OCI-LY3 (cell line): ENCODE data around the gene CCDC102B.

Experiments
- H2AFZ ChIP-seq: fragments of 200-600, 300-600 bp; shearing (Covaris generic); 2 replicates; pipeline ENCODE4 v1.6.0; 2014; ENCODE audit warnings: antibody characterized with exemption, low read depth, low read length
- H3K27ac ChIP-seq: fragments of 200-600, 300-600 bp; sonication (generic); 2 replicates; pipeline ENCODE4 v1.5.1; 2014; ENCODE audit warnings: mild to moderate bottlenecking, low read length, moderate library complexity, mixed read lengths
- H3K27me3 ChIP-seq: fragments of 200-600, 300-600 bp; sonication (generic); 2 replicates; pipeline ENCODE4 v1.6.1; 2014; ENCODE audit warnings: low read depth, low read length, mixed read lengths
- H3K36me3 ChIP-seq: fragments of 200-600, 300-600 bp; sonication (generic); replicated peaks from 2 replicates; pipeline ENCODE3; 2014; ENCODE audit warnings: low read depth, low read length, mixed read lengths
- H3K4me1 ChIP-seq: fragments of 300-600, 200-600 bp; sonication (generic); 2 replicates; pipeline ENCODE4 v1.6.1; 2014; ENCODE audit warnings: low read length, mixed read lengths
- H3K4me2 ChIP-seq: fragments of 200-600, 300-600 bp; sonication (generic); 2 replicates; pipeline ENCODE4 v1.6.1; 2014; ENCODE audit warnings: low read length, mixed read lengths
- H3K4me3 ChIP-seq: fragments of 300-600, 200-600 bp; sonication (generic); 2 replicates; pipeline ENCODE4 v1.5.1; 2014; ENCODE audit warnings: antibody characterized with exemption, mild to moderate bottlenecking, low read length, moderate library complexity
- H3K79me2 ChIP-seq: fragments of 300-600, 200-600 bp; shearing (Covaris generic); 2 replicates; pipeline ENCODE4 v1.6.1; 2014; ENCODE audit warnings: mild to moderate bottlenecking, low read length, mixed read lengths
- H3K9ac ChIP-seq: fragments of 300-600, 200-600 bp; shearing (Covaris generic); 2 replicates; pipeline ENCODE4 v1.6.0; 2014; ENCODE audit warnings: mild to moderate bottlenecking, low read length, moderate library complexity
- H3K9me3 ChIP-seq: fragments of 200-600, 300-600 bp; shearing (Covaris generic); 2 replicates; pipeline ENCODE4 v1.6.1; 2014; ENCODE audit warnings: low read length, mixed read lengths; ENCODE audit not compliant: insufficient read depth
- H4K20me1 ChIP-seq: fragments of 200-600, 300-600 bp; sonication (generic); 2 replicates; pipeline ENCODE4 v1.6.1; 2016; ENCODE audit warnings: low read length, mixed read lengths; ENCODE audit not compliant: insufficient read depth
- EZH2phosphoT487 ChIP-seq: fragments of 200-600 bp; shearing (Covaris generic); IDR thresholded peaks from 2 replicates; pipeline ENCODE4 v1.6.1; 2018; ENCODE audit warnings: antibody characterized with exemption, mixed run types, low read depth
- TF ChIP-seq, protein P1 (sequence below): fragments of 200-600, 300-600 bp; sonication (generic); IDR thresholded peaks from 2 replicates; pipeline ENCODE4 v1.5.1; 2014; ENCODE audit warnings: antibody characterized with exemption, low read length, low read depth

CCDC102B gene

DNA sequence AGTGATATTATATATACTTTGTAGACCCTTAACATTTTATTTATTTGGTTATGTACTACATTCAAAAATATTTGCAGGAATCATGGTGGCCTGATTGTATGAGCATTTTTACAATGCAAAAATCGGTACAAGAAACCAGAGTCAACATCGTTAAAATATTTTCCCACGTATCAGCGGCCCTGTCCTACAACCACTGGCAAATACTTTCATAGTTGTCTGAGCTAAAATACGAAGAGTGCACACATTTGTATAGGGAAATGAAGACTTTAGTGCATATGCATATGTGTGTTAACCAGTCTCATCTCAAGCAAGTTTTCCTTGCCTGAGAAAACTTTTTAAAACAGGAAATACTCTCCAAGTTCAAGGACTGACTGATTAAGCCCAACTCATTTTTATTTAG, 35.9 kb downstream of the CCDC102B start:
- Histone ChIP-seq H3K36me3 (no peaks in the 10 kb centered on the region), H3K4me3 (no peak overlapping the region), H3K9ac (no peak overlapping the region), H3K9me3 (no peaks in the 10 kb centered on the region), H3K4me2 (no peak overlapping the region), H3K4me1 (no peaks in the 10 kb centered on the region), H3K27ac (no peak overlapping the region), H3K27me3 (no peaks in the 10 kb centered on the region), H3K79me2 (no peaks in the 10 kb centered on the region), H2AFZ (no peak overlapping the region), H4K20me1 (no peaks in the 10 kb centered on the region)
- TF ChIP-seq, protein P1, sequence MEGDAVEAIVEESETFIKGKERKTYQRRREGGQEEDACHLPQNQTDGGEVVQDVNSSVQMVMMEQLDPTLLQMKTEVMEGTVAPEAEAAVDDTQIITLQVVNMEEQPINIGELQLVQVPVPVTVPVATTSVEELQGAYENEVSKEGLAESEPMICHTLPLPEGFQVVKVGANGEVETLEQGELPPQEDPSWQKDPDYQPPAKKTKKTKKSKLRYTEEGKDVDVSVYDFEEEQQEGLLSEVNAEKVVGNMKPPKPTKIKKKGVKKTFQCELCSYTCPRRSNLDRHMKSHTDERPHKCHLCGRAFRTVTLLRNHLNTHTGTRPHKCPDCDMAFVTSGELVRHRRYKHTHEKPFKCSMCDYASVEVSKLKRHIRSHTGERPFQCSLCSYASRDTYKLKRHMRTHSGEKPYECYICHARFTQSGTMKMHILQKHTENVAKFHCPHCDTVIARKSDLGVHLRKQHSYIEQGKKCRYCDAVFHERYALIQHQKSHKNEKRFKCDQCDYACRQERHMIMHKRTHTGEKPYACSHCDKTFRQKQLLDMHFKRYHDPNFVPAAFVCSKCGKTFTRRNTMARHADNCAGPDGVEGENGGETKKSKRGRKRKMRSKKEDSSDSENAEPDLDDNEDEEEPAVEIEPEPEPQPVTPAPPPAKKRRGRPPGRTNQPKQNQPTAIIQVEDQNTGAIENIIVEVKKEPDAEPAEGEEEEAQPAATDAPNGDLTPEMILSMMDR, result no peak
- no peak for TF ChIP-seq EZH2phosphoT487

DNA sequence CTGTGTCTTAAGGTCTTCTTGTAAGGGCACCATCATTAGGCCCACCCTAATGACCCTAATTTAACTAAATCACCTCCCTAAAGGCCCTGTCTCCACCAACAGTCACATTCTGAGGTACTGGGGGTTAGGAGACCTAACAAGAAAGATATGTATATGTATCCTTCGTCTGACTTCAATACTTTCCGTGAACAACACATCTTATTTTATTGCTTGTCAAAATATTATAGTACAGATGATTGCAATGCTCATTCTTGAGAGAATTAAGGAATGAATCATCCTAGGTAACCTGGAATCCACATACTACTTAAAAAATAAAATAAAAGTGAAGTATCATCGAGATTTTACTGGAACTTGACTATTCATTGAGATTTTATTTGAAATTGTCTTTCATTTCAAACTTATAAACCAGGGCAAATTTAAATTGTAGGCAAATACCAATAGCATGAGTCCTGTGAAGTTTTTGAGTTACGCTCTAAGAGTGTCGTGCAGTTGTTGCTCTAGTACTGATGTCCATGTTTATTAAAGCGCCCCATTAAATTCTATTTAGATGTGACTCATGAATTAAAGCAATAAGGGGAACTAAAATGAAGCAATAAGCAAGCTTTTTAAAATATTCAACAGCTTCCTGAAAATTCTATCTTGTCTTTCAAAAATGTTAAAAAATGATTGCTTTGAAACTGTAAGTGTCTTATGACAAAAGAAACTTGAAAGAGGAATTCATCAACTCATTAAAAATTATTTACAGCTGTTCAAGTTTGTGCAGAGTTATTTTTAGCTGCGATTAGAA, 40.0 kb downstream of the CCDC102B start:
- H3K4me2 ChIP-seq, result no peak overlapping the region
- H3K4me3 ChIP-seq, result no peak overlapping the region
- no peak for TF ChIP-seq EZH2phosphoT487
- TF ChIP-seq, protein P1, result no peak
- H2AFZ ChIP-seq, result peak overlapping the region; percentile 67
- H3K27me3 ChIP-seq, result no peaks in the 10 kb centered on the region
- no peaks in the 10 kb centered on the region for H3K9me3 ChIP-seq
- no peaks in the 10 kb centered on the region for H4K20me1 ChIP-seq
- H3K4me1 ChIP-seq, result no peaks in the 10 kb centered on the region
- no peaks in the 10 kb centered on the region for H3K36me3 ChIP-seq
- H3K27ac ChIP-seq, result no peak overlapping the region
- H3K9ac ChIP-seq, result no peak overlapping the region
- H3K79me2 ChIP-seq, result no peaks in the 10 kb centered on the region

DNA sequence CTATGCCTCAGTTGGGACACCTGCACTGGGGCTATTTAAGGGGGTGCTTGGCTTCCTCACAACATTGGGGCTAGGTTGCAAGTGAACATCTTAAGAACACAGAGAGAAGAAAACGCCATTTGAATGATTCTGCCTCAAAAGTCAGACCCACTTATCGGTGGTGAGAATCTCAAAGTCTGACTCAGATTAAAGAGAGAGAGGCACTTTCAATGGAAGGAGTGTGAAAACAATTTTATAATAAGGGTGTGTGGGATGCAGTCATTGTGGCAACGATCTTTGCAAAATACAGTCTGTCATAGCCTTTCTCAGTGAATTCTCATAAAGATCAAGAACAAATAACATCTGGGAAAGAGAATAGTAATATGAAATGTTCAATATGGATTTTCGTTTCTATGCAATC, 41.8 kb downstream of the CCDC102B start:
- 0 out of 2 replicates have a peak overlapping the region, but pooled peaks have one; percentile 2 for H2AFZ ChIP-seq
- H3K9ac ChIP-seq, result no peak overlapping the region
- H3K27me3 ChIP-seq, result no peaks in the 10 kb centered on the region
- H3K27ac ChIP-seq, result no peak overlapping the region
- H3K4me3 ChIP-seq, result no peak overlapping the region
- H3K79me2 ChIP-seq, result no peaks in the 10 kb centered on the region
- no peaks in the 10 kb centered on the region for H3K36me3 ChIP-seq
- H4K20me1 ChIP-seq, result no peaks in the 10 kb centered on the region
- H3K4me2 ChIP-seq, result no peak overlapping the region
- no peaks in the 10 kb centered on the region for H3K9me3 ChIP-seq
- no peak for TF ChIP-seq EZH2phosphoT487
- TF ChIP-seq, protein P1, result no peak
- H3K4me1 ChIP-seq, result no peaks in the 10 kb centered on the region

DNA sequence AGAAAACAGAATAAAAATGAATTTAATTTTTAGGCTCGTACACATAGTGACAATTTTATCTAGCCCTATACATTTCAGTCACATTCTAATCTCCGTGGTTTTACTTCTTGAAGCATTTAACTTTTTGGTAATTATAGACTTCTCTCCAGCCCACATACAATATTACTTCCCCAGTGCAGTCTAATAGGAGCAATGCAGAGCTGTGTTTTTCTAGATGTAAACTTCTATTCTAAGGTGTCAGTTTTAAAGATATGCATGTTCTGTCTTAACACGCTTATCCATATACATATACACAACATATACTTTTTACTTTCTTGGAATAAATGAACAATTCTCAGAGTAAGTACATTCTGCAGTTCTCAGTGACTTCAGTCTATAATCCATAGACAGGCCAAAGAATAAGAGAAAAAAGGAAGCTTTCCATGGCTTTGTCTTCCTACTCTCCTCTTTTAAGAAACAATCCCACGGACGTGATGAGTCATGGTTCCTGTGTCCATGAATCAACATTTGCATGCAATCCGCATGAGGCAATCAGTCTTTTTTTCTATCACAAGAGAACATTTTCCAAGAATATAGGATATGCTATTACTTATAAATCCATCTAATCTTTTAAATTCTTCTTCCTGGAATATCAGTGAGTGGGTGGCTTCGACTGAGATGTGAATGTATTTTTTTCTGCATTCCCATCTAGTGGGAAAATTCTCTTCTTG, 42.8 kb downstream of the CCDC102B start:
- Histone ChIP-seq H2AFZ (no peak overlapping the region), H4K20me1 (no peaks in the 10 kb centered on the region), H3K9me3 (no peaks in the 10 kb centered on the region), H3K4me2 (no peak overlapping the region), H3K27ac (no peak overlapping the region), H3K36me3 (no peaks in the 10 kb centered on the region), H3K4me3 (no peak overlapping the region), H3K27me3 (no peaks in the 10 kb centered on the region), H3K9ac (no peak overlapping the region), H3K79me2 (no peaks in the 10 kb centered on the region), H3K4me1 (no peaks in the 10 kb centered on the region)
- TF ChIP-seq, protein P1, result no peak
- TF ChIP-seq EZH2phosphoT487, result no peak
